ENCODE measurements around the gene INAFM2. TPM values are rescaled to one million over a fixed set of nuclear protein-coding genes. Genes with fewer than 3 reads are reported as not detected.

Gene INAFM2
- polyA plus RNA-seq, 3 donors = 5.1 to 19.6 (median 8.3) TPM

DNA sequence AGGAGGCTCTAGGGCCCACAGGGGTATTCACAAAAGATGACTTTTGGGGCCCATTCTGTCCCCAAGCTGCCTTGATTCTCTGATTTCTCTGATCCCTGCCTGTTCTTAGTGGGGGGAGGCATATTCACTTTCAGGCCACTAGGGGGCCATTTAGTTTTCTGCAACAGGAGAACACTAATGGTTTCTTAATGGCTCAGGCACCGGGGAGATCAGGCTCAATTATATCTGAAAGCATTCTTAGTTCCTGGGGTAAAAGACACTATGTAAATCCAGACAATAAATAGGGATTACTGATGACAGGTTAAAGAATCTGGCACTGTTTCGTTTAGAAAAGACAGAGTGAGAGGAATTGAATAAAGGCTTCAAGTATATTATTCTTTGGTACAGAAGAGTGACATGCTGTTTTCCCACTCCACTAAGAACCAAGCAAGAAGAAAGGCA lies 2.5 kb upstream of the INAFM2 start:
- Histone ChIP-seq H3K27ac (ENCODE audit: low read depth in 1 of 2, low read length in 2 of 2) (no peak overlapping the region), H4K20me1 (ENCODE audit: insufficient read depth, low read length) (peaks cover 3% of the 10 kb centered on the region), H3K79me2 (ENCODE audit: insufficient read depth, low read length) (peaks cover 14% of the 10 kb centered on the region), H2AFZ (ENCODE audit: insufficient read depth, low read depth, low read length, poor library complexity, severe bottlenecking) (no peak overlapping the region), H3K4me3 (replicated peaks in 1 of 3; ENCODE audit: low read depth in 2 of 3, low read length in 3 of 3) (no peak overlapping the region), H3K9ac (ENCODE audit: insufficient read depth, low read length, poor library complexity, severe bottlenecking) (no peak overlapping the region), H3K4me2 (replicated peaks; ENCODE audit: extremely low read depth, low read length, poor library complexity, severe bottlenecking) (no peak overlapping the region), H3K9me3 (replicated peaks in 1 of 2; ENCODE audit: control insufficient read depth in 1 of 2, insufficient read depth in 1 of 2, low read length in 2 of 2) (no peaks in the 10 kb centered on the region), H3K36me3 (replicated peaks in 1 of 2; ENCODE audit: control insufficient read depth in 1 of 2, insufficient read depth in 2 of 2, low read length in 2 of 2) (no peaks in the 10 kb centered on the region), H3K4me1 (ENCODE audit: control insufficient read depth in 1 of 2, insufficient read depth in 2 of 2, low read length in 2 of 2) (peaks cover 20 to 31% of the 10 kb centered on the region in 2 donors), H3K27me3 (ENCODE audit: control insufficient read depth in 2 of 2, insufficient read depth in 2 of 2, low read length in 2 of 2) (no peaks in the 10 kb centered on the region)
- Mint-ChIP-seq H3K4me1 (peaks cover 30% of the 10 kb centered on the region), H3K9me3 (peaks cover 0 to 3% (median 0%) of the 10 kb centered on the region in 7 donors), H3K27me3 (ENCODE audit: low read depth in 3 of 3) (peaks cover 0 to 8% (median 2%) of the 10 kb centered on the region in 3 donors), H3K4me3 (peak overlapping the region in 1 of 2 donors; percentile 9), H3K27ac (peak overlapping the region in 1 of 7 donors; percentile 73), H3K36me3 (peaks cover under 1 to 5% of the 10 kb centered on the region in 2 donors)
- peak; percentile 97 for TF ChIP-seq CTCF (IDR thresholded peaks at IDR 0.05)
- no CpG with 5 or more reads among the region's 2 CpGs for WGBS (ENCODE audit: insufficient coverage)
- peak; percentile 58 to 70 (median 67) for DNase-seq
- intact Hi-C loops (cut with micrococcal nuclease) = no loop called here

DNA sequence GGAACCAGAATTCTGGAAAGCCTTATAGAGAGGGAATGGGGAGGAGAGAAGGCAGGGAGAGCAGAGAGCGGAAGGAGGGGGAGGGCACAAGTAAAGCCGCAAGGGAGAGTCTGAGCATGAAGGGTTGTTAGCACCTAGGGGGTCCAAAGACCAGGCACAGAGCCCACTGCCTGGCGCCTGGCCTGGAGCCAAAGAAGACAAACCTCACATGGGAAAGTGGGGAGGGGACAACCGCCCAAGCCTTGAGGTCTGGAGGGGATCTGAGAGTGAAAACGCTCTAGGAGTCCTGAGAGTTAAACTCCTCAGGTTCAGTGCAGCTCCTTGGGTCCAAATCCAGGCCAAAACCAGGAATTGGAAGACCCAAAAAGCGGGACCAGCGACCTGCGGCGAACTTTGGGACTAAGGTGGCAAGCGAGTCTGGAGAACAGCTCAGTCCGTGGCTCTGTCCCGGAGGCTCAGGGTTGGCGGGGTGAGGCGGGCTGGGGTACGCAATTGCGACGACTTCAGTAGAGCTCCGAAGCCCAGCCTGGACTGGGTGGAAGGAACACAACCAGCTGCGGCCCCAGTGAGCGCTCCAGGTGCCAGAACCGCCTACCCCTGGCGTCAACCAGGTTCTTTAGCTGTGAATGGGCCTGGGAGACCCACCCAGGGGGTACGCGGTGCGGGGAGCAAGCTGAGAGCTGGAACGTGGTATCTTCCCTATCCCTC lies 807 bp upstream of the INAFM2 start:
- peaks cover 42% of the 10 kb centered on the region for H3K4me1 Mint-ChIP-seq
- H3K4me3 Mint-ChIP-seq = peak overlapping the region; percentile 71 to 73
- Histone ChIP-seq H3K9ac (ENCODE audit: insufficient read depth, low read length, poor library complexity, severe bottlenecking) (no peak overlapping the region), H3K9me3 (replicated peaks in 1 of 2; ENCODE audit: control insufficient read depth in 1 of 2, insufficient read depth in 1 of 2, low read length in 2 of 2) (no peaks in the 10 kb centered on the region), H3K4me1 (ENCODE audit: control insufficient read depth in 1 of 2, insufficient read depth in 2 of 2, low read length in 2 of 2) (peaks cover 30 to 48% of the 10 kb centered on the region in 2 donors), H3K79me2 (ENCODE audit: insufficient read depth, low read length) (peaks cover 31% of the 10 kb centered on the region), H4K20me1 (ENCODE audit: insufficient read depth, low read length) (peaks cover 3% of the 10 kb centered on the region), H3K4me2 (replicated peaks; ENCODE audit: extremely low read depth, low read length, poor library complexity, severe bottlenecking) (peak overlapping the region; percentile 93), H3K36me3 (replicated peaks in 1 of 2; ENCODE audit: control insufficient read depth in 1 of 2, insufficient read depth in 2 of 2, low read length in 2 of 2) (peaks cover 0 to 12% of the 10 kb centered on the region in 2 donors), H3K4me3 (replicated peaks in 1 of 3; ENCODE audit: low read depth in 2 of 3, low read length in 3 of 3) (peak overlapping the region in 2 of 3 experiments; percentile 28 to 61), H3K27ac (ENCODE audit: low read depth in 1 of 2, low read length in 2 of 2) (peak overlapping the region in 1 of 2 donors; percentile 18), H3K27me3 (ENCODE audit: control insufficient read depth in 2 of 2, insufficient read depth in 2 of 2, low read length in 2 of 2) (no peaks in the 10 kb centered on the region), H2AFZ (ENCODE audit: insufficient read depth, low read depth, low read length, poor library complexity, severe bottlenecking) (peak overlapping the region; percentile 55)
- DNase-seq = no peak
- H3K27me3 Mint-ChIP-seq (ENCODE audit: low read depth in 3 of 3) = peaks cover 0 to 8% (median 2%) of the 10 kb centered on the region in 3 donors
- H3K27ac Mint-ChIP-seq = peak overlapping the region in 4 of 7 donors; percentile 26 to 69 (median 57)
- H3K36me3 Mint-ChIP-seq = peaks cover 18 to 19% of the 10 kb centered on the region in 2 donors
- peaks cover 0 to 3% (median 0%) of the 10 kb centered on the region in 7 donors for H3K9me3 Mint-ChIP-seq
- WGBS (ENCODE audit: insufficient coverage) = 70% methylated on average over 26 of the region's 26 CpGs
- no peak for TF ChIP-seq CTCF (IDR thresholded peaks at IDR 0.05)
- intact Hi-C loops (cut with micrococcal nuclease) = no loop called here

Measured in CD14-positive monocyte (primary cell).